ENCODE measurements around the gene SCO2.

DNA sequence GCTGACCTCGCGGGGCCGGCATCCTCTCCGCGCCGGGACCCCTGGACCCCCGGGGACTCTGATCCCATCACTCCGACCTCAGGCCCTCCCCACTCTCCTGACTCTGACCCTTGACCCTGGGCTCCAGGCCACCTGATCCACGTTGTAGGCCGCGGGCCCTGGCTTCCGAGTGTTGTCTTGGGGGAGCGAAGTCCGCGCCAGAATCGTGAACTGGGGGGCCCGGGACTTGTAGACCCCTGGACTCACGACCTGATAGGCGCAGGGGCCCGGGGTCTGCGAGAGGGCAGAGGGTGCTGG, 5.1 kb upstream of the SCO2 start:
- TF ChIP-seq CTCF (IDR thresholded peaks at IDR 0.05) = no peak
- no peak for TF ChIP-seq POLR2A (IDR thresholded peaks at IDR 0.05)

Data from breast epithelium (tissue), 3 donors.